HG02870 (cell line): Measurements from ENCODE around the gene HSF2BP.
"Not testable (repeated sequence)": the region's sequence is repeated elsewhere in the genome, so short reads cannot be mapped to it uniquely, and the experiment has no call there.

ENCODE experiments used
- ATAC-seq: cut with Tn5 transposase; IDR thresholded peaks from one replicate; pipeline ENCODE4 v1.9.1; 2021; ENCODE audit warnings: mild to moderate bottlenecking, moderate library complexity; ENCODE audit not compliant: unreplicated experiment

HSF2BP gene

GRCh38 chr21:43522495-43523131, 136.7 kb downstream of the HSF2BP start:
- ATAC-seq, result not testable (repeated sequence)

- ATAC-seq, result not testable (repeated sequence)
These were observed 141.6 kb downstream of the HSF2BP start for GRCh38 chr21:43517701-43518100.

DNA sequence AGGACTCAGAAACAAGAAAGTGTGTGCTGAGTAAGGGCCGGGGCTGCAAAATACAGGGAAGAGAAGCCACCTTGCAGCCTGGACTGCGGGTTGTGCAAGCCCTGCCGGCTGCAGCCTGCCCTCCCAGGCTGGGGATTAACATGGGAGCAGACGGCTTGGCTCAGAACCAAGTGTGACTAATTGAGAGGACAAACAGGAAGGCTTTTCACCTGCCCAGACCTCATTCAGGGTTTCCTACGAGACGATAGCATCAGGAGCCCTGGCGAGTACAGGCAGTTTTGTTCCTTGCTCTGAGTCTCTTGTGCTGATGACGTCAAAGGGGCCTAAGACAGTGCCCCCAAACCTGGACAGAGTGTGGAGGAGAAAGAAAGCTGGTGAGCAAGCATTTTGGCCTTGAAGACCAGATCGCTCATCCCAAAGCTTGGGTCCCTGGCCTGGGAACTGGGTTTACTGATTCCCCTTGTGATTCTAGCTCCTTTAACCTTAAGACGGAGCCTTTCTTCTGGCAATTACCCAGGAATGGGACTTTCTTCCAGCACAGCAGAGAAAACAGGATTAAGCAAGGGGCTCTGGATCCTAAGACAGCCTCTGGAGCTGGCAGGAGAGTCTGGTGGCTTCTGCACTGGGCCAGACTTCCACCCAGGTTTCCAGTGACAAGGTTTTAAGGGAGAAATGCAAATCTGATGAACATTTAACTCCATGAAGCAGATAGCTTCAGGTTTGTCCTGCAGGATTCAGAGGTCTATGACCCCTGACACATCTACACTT, 142.2 kb downstream of the HSF2BP start:
- ATAC-seq, result not testable (repeated sequence)

DNA sequence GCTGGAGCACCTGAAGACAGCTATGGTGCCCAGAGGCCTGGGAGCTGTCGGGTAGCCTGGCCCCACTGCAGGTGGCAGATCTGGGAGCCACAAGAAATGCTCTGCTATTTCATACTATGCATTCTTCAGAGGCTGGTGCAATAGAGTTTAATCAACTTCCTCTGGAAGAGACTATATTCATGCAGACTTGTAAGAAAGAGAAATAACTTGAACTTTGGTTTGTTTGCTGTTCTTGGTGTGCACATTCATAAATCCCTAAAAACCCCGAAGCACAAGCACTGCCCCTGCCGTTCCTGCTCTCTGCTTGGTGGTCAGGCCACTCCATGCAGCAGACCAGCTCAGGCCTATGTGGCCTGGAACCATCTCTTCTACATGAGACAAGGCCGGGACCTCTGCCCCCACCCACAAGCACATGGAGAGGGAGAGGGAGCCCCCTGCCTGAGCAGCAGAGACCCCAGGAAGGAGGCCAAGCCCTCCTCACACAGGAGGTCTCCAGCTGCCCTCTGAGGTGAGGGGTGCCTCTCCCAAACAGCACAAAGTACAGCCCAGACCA, 142.9 kb downstream of the HSF2BP start:
- not testable (repeated sequence) for ATAC-seq

GRCh38 chr21:43514834-43515233, 144.5 kb downstream of the HSF2BP start:
- ATAC-seq, result not testable (repeated sequence)

GRCh38 chr21:43513023-43513422, 146.3 kb downstream of the HSF2BP start:
- not testable (repeated sequence) for ATAC-seq

GRCh38 chr21:43511209-43511608, 148.1 kb downstream of the HSF2BP start:
- not testable (repeated sequence) for ATAC-seq

GRCh38 chr21:43510669-43511068, 148.6 kb downstream of the HSF2BP start:
- not testable (repeated sequence) for ATAC-seq

- not testable (repeated sequence) for ATAC-seq
These were observed 155.4 kb downstream of the HSF2BP start for GRCh38 chr21:43503892-43504291.

DNA sequence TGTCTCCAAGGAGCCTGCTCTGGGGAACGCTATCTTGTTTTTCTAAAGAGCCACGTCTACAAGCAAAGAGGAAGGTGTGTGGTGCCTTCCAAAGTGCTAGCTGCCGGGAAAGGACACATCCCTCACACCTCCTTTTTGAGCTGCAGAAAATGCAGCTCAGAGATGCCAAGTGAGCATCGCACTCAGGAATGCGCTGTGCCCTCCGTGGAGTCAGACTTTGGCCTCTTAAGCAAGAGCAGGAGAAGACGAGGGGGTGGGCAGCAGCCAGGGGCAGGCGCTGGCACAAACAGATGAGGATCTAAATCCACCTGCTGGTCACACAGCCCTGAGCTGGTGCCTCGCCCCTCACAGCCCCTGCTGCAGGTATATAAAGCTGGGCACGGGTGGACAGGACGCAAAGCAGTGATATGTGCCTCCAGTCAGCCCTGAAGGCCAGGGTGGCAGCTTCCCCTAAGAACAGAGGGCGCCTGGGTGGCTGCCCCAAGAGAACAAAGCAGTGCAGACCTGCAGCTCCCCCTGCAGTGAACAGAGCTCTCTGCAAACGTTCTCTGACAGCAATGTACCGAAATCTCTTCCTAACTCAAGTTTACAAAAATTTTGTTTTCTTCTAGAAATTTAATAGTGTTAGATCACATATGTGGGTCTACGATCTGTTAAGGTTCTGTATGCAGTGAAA, 156.1 kb downstream of the HSF2BP start:
- ATAC-seq, result not testable (repeated sequence)

DNA sequence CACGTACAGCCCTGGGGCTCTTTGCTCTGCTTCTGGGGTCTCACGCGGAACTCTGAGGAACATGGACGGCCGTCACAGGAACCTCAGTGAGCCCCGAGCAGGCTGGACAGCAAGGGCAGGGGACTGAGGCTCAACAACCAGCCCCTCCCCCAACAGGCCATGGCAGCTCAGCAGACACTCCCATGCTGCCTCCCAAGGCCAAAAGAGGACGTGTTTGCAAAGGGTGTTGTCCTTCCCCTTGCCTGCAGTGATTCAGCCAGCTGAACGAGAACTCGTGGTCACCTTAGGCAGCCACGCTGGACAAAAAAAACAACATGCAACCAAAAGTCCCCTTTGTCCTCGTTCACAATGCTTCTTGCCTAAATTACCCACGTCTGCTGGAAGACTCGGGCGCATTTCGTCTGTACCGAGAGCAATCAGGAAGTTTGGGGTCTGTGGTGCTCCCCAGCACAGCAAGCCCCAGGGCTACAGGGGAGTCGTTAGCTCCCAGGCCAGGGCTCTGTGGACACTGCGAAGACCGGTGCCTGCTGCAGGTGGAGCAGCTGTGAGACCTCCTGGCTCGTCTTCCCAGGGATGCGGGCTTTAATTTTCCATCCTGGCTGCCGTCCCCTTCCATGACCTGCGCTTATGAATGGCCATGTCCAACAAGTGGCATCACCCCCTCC, 156.7 kb downstream of the HSF2BP start:
- ATAC-seq, result not testable (repeated sequence)

DNA sequence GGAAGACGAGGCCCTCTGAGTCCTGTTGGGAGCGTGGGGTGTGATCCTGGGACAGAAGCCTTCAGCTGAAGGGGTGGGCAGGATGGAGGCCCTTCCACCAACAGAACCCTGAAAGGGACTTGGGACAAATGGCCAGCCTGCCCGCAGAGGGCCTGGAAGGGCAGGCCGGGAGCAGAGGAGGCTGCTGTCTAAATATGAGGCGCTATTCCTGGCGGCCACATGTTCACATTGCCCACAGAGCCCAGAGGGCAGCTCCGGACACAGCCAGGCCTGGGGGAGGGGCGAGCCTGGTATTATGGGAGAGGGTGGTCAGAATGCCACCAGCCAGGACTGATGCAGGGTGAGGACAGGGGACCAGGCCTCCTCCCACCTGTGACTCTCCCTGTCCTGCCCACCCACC, 160.4 kb downstream of the HSF2BP start:
- not testable (repeated sequence) for ATAC-seq

DNA sequence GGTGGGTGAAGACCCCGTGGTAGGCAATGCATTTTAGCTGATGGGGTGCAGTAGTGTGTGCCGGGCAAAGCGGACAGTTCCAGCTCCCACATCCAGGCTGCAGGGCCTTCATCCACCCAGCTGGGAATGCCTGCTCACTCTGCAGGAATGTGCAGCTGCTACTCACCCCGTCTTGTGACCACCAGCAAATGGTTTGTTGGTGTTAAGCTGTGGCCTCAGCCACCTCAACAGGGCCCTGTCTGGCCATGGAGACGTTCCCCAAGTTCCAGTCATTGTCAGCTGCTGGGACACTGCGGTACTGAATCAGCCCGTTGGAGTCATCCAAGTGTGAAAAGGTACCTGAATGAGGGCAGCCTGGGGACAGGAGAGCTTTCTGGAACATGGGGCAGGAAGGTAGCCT, 161.2 kb downstream of the HSF2BP start:
- not testable (repeated sequence) for ATAC-seq

DNA sequence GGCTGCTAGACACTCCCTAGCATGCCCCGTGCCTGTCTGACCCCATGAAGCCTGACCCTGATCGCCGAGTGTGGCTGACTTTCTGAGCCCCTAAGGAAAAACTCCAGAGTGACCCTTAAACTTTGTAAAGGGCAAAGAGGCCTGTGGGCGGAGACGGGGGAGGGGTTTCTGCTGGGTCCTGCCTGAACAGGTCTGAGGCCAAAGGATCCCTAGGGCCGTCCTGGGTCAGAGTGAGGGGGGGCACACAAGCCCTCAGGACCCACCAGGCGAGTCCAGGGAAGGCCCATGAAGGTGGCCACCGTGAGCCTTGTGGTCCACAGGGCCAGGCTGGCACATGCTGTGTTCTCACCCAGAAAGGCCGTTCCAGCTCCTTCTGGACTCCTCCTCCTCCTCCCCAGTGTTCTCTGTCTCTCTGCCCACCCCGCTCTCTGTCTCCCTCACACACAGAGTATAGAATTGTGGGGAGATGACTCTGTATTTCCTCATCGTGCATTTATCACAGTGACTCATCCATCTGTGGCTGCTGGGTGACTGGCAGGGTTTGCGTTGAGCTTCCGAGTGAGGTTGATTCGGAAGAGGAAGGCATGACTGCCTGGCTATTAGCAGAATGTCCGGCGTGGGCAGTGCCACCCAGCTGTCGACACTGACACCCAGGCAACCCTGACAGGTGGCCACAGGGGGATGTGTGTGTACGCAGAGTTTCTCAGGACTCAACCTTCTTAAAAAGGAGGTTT, 164.8 kb downstream of the HSF2BP start:
- not testable (repeated sequence) for ATAC-seq

DNA sequence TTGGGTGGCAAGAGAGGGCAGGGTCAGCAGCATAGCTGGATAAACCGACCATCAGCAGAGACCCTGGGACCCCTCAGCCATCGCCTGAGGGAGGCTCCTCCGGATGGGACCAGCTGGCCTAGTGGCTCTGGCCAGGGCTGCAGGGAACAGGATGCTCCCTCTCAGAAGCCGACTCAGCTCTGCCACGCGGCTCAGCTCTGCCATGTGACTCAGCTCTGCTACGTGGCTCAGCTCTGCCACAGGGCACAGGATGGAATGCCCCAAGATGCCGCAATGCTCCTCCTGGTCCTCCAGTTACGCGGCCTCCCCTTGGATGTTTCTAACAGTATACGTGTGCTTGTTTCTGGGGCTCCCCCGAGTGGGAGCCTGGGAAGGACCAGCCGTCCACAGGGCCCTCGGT, 165.8 kb downstream of the HSF2BP start:
- ATAC-seq, result not testable (repeated sequence)

DNA sequence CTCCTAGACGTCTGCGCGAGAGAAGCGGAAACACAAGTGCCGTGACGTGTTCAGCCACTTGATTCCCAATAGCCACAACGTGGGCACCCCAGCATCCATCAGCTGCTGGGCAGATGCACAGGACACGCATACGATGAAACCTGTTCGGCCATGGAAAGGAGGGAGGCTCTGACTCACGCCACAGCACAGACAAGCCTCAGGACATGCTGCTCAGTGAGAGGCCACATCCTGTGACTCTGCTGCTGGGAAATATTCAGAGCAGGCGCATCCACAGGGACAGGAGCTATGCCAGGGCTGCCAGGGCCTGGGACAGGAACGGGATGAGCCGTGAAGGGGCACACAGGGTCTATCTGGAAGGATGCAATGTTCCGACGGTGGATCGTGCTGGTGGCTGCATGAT, 171.1 kb downstream of the HSF2BP start:
- not testable (repeated sequence) for ATAC-seq

- ATAC-seq, result not testable (repeated sequence)
These were observed 173.2 kb downstream of the HSF2BP start for GRCh38 chr21:43486051-43486450.

- ATAC-seq, result not testable (repeated sequence)
These were observed 174.3 kb downstream of the HSF2BP start for GRCh38 chr21:43485016-43485415.

- not testable (repeated sequence) for ATAC-seq
These were observed 180.1 kb downstream of the HSF2BP start for GRCh38 chr21:43479197-43479596.
